Activated T-cell treated with anti-CD3 and anti-CD28 coated beads, Interleukin-2, amount 50 U/mL, for 24 hours (primary cell): ENCODE measurements around the gene SLC8A3.

ENCODE experiments used
- DNase-seq: peaks from one replicate; pipeline ENCODE4 v3.0.0-alpha.2; 2020
- H3K27ac Mint-ChIP-seq: 2 replicates; pipeline ENCODE4 v1.8.0; 2020; ENCODE audit warnings: mild to moderate bottlenecking, mixed read lengths
- H3K27me3 Mint-ChIP-seq: 2 replicates; pipeline ENCODE4 v1.8.0; 2020; ENCODE audit warnings: mixed read lengths
- H3K36me3 Mint-ChIP-seq: 2 replicates; pipeline ENCODE4 v1.8.0; 2020; ENCODE audit warnings: low read depth, mixed read lengths
- H3K4me1 Mint-ChIP-seq: 2 replicates; pipeline ENCODE4 v1.8.0; 2020; ENCODE audit warnings: low read depth, mixed read lengths
- H3K4me3 Mint-ChIP-seq: 2 replicates; pipeline ENCODE4 v1.8.0; 2020; ENCODE audit warnings: mild to moderate bottlenecking, moderate library complexity, mixed read lengths
- H3K9me3 Mint-ChIP-seq: 2 replicates; pipeline ENCODE4 v1.8.0; 2020; ENCODE audit warnings: mixed read lengths

The SLC8A3 gene

DNA sequence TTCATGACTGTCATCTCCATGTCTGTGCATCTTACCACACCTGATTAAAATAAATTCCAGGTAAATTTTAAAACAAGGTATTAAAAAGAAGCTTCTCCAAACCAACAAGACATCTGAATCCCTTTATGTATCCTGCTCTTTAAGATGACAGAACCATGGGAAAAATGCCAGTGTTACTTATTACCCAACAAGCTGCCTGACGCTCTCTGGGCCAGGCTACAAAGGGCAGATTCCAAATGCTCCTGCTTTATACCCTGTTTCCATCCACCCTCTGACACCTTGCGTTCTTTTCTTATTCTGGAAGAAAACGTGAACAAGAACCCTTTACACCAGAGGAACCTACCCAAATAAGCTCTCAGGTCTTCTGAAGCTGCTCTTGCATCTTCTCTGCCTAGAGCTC is 70.7 kb downstream of the SLC8A3 start:
- peaks cover 24% of the 10 kb centered on the region for H3K27me3 Mint-ChIP-seq
- no peaks in the 10 kb centered on the region for H3K36me3 Mint-ChIP-seq

DNA sequence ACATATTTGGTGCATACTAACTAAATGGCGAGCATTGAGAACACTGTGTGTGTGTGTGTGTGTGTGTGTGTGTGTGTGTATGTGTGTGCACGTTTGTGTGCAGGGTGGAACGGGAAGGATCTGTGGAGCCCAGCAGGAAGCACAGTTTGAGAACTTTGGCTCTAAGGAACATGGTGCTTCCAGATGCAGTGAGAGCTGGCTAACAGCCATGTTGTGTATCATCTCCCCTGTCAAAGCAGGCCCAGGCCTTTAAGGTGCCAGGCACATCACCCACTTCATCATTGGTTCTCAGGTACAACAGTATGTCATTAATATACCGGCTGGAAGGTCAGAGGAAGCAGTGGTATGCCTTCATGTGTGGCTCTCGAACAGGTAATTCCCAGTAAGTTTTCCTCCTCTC is 72.5 kb downstream of the SLC8A3 start:
- H3K27me3 Mint-ChIP-seq, result peaks cover 30% of the 10 kb centered on the region
- H3K4me3 Mint-ChIP-seq, result no peak overlapping the region
- H3K4me1 Mint-ChIP-seq, result no peaks in the 10 kb centered on the region
- no peak overlapping the region for H3K27ac Mint-ChIP-seq
- no peak for DNase-seq
- no peaks in the 10 kb centered on the region for H3K9me3 Mint-ChIP-seq
- H3K36me3 Mint-ChIP-seq, result no peaks in the 10 kb centered on the region

More for the DNA sequence above, 70.7 kb downstream of the SLC8A3 start:
- Mint-ChIP-seq H3K27ac (no peak overlapping the region), H3K4me1 (no peaks in the 10 kb centered on the region), H3K9me3 (no peaks in the 10 kb centered on the region), H3K4me3 (no peak overlapping the region)
- no peak for DNase-seq

DNA sequence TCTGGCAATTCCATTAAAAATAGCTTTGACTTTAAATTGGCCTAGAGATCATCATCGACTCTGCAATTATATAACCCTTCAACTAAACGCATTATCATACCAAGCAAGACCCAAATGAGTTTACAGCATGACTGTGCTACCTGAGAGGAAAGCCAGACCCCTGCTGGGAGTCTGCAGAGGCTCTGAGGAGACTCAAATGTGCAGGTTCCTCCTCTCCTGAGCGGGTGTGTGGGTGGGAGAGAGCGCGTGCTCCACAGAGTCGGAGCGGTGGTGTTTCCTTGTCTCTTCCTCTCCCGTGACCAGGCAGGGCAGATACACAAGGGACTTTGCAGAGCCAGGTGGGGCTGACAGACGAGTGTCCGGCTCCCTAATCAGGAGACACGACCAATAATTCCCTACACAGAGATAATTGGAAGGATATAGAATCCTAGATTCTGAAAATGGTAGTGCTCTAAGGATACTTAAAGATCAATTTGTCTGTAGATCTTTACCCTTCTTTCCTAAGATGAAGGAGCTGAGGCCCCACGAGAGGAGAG is 74.1 kb downstream of the SLC8A3 start:
- Mint-ChIP-seq H3K36me3 (no peaks in the 10 kb centered on the region), H3K4me1 (no peaks in the 10 kb centered on the region), H3K27me3 (peaks cover 24% of the 10 kb centered on the region), H3K27ac (no peak overlapping the region), H3K9me3 (no peaks in the 10 kb centered on the region), H3K4me3 (no peak overlapping the region)
- no peak for DNase-seq

DNA sequence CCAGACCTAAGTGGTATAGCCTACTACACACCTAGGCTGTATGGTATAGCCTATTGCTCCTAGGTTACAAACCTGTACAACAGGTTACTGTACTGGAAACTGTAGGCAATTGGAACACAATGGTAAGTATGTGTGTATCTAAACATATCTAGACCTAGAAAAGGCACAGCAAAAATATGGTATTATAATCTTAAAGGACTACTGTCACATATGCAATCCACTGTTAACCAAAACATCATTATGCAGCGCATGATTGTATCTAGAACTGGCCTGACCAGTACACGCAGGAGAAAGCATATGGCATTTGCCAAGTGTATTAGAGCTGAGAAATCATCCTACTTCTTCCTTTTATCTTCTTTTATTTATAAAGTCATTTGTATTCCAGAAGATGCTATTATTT is 75.5 kb downstream of the SLC8A3 start:
- Mint-ChIP-seq H3K4me3 (no peak overlapping the region), H3K36me3 (no peaks in the 10 kb centered on the region), H3K9me3 (no peaks in the 10 kb centered on the region), H3K4me1 (no peaks in the 10 kb centered on the region), H3K27ac (no peak overlapping the region), H3K27me3 (peaks cover 20% of the 10 kb centered on the region)
- DNase-seq, result no peak

DNA sequence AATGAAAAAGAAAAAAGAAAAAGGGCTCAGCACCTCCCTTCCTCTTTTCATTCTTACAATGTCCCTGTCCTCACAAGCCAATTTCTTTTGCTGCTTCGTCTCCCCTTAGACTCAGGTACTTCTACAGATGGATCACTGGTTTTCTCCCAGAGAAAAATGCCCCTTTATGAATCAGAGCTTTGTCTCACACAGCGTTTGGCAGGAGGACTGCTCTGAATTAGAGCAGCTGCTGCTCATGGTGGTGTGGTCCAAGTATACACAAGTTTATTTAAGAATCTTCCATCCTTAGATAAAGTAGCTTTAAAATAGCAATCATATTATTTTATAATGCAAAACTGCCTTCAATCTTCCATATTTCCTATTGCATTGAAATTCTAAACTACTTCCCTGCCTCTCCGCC is 80.3 kb downstream of the SLC8A3 start:
- Mint-ChIP-seq H3K27ac (no peak overlapping the region), H3K9me3 (no peaks in the 10 kb centered on the region), H3K36me3 (no peaks in the 10 kb centered on the region), H3K4me3 (no peak overlapping the region), H3K27me3 (peaks cover 17% of the 10 kb centered on the region), H3K4me1 (no peaks in the 10 kb centered on the region)
- DNase-seq, result no peak

DNA sequence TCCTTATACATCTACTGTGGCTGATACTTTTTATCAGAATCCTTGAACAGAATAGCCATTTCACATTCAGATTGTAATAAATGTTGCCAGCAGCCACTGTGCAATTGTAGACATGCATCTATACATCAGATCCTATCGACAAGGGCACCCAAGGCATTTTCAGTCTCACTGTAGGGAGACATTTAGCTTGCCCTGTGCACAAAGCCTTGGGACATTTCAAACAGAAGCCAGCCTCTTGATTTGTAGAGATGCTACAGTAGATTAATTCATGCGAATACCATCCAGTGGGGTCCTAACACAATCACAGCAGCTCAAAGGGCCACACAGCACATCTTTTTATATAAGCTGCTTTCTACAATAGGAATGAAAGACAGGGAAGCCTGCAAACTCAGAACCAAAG is 81.4 kb downstream of the SLC8A3 start:
- Mint-ChIP-seq H3K4me3 (no peak overlapping the region), H3K36me3 (no peaks in the 10 kb centered on the region), H3K27ac (no peak overlapping the region), H3K4me1 (no peaks in the 10 kb centered on the region), H3K9me3 (no peaks in the 10 kb centered on the region), H3K27me3 (peaks cover 19% of the 10 kb centered on the region)
- no peak for DNase-seq

DNA sequence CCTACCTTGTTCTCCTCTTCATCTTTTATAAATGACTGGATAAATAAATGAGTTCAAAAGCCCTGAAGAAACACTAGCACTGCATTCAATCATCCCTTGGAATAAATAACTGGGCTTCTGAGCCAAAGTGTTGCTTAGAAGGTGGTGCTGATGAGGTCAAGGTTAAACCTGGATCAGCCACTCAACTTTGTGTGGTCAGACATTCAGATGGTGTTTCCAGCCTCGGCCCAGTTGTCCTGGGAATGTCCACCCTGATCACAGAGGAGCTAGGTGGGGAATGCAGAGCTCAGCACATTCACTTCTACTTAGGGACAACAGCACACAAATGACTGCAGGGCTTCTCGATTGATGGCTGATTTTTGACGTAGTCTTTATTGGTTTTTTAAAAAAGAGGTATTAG is 88.7 kb downstream of the SLC8A3 start:
- H3K4me1 Mint-ChIP-seq, result no peaks in the 10 kb centered on the region
- no peak overlapping the region for H3K27ac Mint-ChIP-seq

DNA sequence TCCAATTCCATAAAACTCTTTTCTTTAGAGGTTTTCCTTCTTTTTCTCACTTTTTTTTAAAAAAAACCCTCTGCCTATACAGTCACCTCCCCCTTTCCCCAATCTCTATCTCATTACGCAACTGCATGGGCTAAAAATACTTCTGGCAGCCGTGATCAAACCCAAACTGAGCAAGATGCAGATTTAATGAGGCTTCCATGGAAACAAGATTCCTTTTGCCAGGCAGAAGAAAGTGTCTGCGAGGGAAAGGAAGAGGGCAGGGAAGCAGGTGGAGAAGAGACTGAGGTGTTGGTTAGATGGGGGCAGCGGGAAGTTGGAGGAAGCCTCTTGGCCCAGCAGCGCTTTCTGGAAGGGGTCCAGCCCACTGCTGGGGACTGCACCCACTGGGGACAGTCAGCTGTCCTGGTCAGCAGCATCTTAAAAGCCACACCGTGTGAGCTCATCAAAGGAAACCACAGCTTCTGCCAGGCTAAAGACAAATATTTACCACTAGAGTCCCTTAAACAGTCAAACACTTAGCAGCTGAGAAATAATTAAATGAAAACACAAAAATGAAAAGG is 90.4 kb downstream of the SLC8A3 start:
- H3K27me3 Mint-ChIP-seq, result peaks cover 70% of the 10 kb centered on the region
- H3K4me1 Mint-ChIP-seq, result no peaks in the 10 kb centered on the region
- H3K9me3 Mint-ChIP-seq, result no peaks in the 10 kb centered on the region
- no peak overlapping the region for H3K4me3 Mint-ChIP-seq
- H3K27ac Mint-ChIP-seq, result no peak overlapping the region
- H3K36me3 Mint-ChIP-seq, result no peaks in the 10 kb centered on the region
- DNase-seq, result no peak

More for the DNA sequence above, 88.7 kb downstream of the SLC8A3 start:
- no peak for DNase-seq
- no peak overlapping the region for H3K4me3 Mint-ChIP-seq
- H3K9me3 Mint-ChIP-seq, result no peaks in the 10 kb centered on the region
- no peaks in the 10 kb centered on the region for H3K36me3 Mint-ChIP-seq
- H3K27me3 Mint-ChIP-seq, result peaks cover 60% of the 10 kb centered on the region

DNA sequence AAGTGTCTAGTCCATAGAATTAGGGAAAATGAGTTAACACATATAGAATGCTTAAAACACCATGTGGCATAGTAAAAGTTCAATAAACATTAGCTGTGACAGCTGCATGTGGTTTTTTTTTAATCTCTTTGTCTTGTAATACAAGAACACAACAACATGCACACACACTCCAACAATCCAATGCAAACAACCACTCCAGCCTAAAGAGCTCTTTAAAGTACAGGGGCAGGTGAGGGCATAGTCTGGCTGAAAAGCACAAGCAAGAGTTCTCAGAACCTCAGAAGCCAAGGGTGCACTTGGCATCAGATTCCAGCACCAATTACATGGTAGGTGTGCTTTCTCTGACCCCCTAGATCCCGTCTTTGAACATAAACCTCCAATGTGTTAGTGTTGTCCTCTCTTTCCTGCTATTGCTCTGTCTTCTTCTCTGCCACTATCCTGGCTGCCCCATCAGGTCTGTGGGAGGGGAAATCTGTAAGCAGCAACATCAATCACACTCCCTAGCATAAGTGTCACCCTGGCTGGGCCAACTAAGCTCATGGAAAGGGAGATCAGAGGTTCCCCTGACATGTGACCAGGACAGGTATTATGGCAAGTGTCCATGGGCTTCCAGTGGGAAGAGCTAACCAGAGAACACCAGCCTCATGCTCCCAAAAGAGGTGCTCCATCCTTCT is 91.0 kb downstream of the SLC8A3 start:
- Mint-ChIP-seq H3K4me3 (no peak overlapping the region), H3K36me3 (no peaks in the 10 kb centered on the region), H3K4me1 (no peaks in the 10 kb centered on the region), H3K27ac (no peak overlapping the region), H3K9me3 (no peaks in the 10 kb centered on the region), H3K27me3 (peaks cover 71% of the 10 kb centered on the region)
- no peak for DNase-seq

DNA sequence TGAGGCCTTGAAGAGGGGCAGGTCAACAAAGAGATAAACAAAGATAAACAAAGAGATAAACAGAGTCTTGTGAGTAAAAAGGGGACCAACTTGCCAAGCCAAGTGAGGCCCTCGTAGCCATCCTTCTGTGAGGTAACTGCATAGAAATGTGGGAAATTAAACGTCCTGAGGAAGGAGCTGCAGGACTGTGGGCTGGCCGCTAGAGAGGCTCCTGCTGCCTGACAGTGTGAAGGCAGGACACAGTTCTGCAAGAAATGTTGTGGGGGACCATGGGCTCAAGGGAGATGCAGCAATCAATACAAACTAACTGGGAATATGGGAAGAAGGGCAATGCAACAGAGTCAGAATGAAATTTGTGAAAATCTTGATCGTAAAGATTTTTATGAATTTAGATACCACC is 91.9 kb downstream of the SLC8A3 start:
- Mint-ChIP-seq H3K36me3 (no peaks in the 10 kb centered on the region), H3K27me3 (peaks cover 75% of the 10 kb centered on the region), H3K4me3 (no peak overlapping the region), H3K9me3 (no peaks in the 10 kb centered on the region), H3K27ac (no peak overlapping the region), H3K4me1 (no peaks in the 10 kb centered on the region)
- no peak for DNase-seq

DNA sequence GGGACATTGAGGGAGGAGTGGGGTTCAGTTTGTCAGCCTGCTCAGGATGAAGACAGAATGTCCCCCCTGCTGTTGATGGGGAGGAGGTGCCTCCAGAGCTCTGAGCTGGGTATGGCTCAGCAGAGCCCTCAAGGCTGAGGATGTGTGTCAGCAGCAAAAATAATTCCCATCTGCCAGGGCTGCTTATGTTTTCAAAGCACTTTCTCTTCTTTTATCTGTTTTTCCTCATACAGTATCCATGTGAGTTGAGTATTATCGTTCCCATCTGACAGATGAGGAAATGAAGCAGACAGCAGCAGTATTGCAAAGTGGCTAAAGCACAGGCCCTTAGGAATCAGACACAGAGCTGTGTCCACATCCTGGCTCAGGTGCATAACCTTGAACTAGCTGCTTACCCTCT is 94.1 kb downstream of the SLC8A3 start:
- Mint-ChIP-seq H3K27ac (no peak overlapping the region), H3K36me3 (no peaks in the 10 kb centered on the region), H3K9me3 (no peaks in the 10 kb centered on the region), H3K4me1 (no peaks in the 10 kb centered on the region), H3K4me3 (no peak overlapping the region), H3K27me3 (peaks cover 64% of the 10 kb centered on the region)
- DNase-seq, result no peak

DNA sequence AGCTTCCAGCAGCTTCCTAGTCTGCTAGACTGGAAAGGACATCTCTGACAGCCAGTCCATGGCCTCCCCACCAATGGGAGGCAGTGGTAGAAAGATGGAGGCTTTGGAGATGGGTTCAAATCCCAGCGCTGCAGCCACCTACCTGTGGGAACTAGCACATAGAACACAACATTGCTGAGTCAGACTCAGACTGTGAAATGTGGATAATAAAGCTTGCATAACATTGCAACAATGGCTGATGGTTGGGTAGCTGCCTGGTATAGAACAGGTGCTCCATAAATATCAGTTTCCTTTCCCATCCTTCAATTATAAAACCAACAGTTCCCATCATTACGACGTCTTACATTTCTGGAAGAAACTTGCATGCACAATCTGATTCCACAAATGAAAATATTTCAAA is 94.6 kb downstream of the SLC8A3 start:
- DNase-seq, result no peak
- H3K27me3 Mint-ChIP-seq, result peaks cover 59% of the 10 kb centered on the region
- no peak overlapping the region for H3K4me3 Mint-ChIP-seq
- H3K27ac Mint-ChIP-seq, result no peak overlapping the region
- no peaks in the 10 kb centered on the region for H3K9me3 Mint-ChIP-seq
- H3K4me1 Mint-ChIP-seq, result no peaks in the 10 kb centered on the region
- no peaks in the 10 kb centered on the region for H3K36me3 Mint-ChIP-seq

DNA sequence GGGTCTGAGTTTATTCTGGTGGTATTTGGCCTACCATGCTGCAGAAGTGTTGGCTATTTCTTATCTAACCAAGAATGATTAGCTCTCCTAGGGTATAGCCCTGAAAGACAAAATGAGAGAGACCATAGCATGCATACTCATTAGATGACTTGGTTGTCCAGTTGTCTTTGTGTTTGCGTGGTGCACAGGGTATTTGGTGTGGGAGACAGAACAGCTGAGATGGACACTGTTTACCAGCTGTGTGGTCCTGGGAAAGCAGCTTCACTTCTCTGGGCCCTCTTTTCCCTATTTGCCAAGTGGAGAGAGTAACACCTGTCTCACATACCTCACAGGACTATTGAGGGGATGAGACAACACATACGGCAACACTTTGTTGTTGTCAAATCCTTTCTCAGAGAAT is 95.6 kb downstream of the SLC8A3 start:
- H3K9me3 Mint-ChIP-seq, result no peaks in the 10 kb centered on the region
- H3K36me3 Mint-ChIP-seq, result no peaks in the 10 kb centered on the region
- H3K27me3 Mint-ChIP-seq, result peaks cover 49% of the 10 kb centered on the region
- no peak for DNase-seq
- no peak overlapping the region for H3K27ac Mint-ChIP-seq
- H3K4me3 Mint-ChIP-seq, result no peak overlapping the region
- H3K4me1 Mint-ChIP-seq, result no peaks in the 10 kb centered on the region

DNA sequence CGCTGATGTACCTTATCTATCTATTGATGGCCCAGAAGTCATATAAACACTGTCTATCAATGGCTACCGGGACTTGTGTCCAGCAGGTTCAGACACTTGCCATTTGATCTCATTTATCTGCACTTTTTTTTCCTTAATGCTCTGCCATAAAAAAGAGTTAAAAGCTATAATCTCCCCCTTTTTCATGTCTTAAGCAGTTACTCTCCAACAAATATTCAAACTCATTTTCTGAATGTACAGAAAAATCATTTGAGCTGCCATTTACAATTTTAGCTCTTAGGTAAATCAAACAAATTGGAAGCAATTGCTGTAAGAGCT is 101.4 kb downstream of the SLC8A3 start:
- Mint-ChIP-seq H3K4me1 (no peaks in the 10 kb centered on the region), H3K4me3 (no peak overlapping the region), H3K27me3 (peaks cover 37% of the 10 kb centered on the region), H3K36me3 (no peaks in the 10 kb centered on the region), H3K27ac (no peak overlapping the region), H3K9me3 (no peaks in the 10 kb centered on the region)
- no peak for DNase-seq

DNA sequence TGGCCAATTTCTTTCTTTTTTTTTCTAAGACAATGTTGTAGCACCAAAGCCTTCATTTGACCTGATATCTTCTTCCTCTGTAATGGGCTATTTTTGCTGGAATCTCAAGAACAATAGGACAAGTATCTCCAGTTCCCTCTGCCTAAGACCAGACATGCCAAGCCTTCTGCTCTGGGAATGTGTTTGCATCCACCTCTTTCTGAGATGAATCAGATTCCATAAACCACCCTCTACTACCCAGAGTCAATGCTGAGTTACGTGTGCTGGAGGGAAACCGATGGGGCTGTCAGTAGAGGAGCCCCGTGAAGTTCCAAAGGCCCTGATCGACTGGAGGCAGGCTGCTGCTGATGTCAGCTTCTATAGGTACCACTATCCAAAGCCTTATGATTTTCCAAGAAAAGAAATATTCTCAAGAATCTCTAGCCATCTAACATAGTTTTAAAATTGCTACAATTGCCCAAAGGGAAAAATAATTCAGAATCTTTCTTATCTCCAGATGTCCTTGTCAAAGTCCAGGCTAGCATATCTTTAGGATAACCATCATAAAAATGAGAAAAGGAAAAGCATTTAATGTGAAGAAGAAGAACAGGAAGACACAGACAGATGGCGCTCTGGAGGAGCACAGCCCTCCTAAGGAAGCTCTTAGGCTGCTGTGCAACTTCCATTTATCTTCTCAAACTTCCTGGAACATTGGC is 101.9 kb downstream of the SLC8A3 start:
- Mint-ChIP-seq H3K4me1 (no peaks in the 10 kb centered on the region), H3K36me3 (no peaks in the 10 kb centered on the region), H3K9me3 (no peaks in the 10 kb centered on the region), H3K27ac (no peak overlapping the region), H3K27me3 (peaks cover 33% of the 10 kb centered on the region), H3K4me3 (no peak overlapping the region)
- DNase-seq, result no peak
